ENCODE results near the gene TRAPPC3. TPM values are rescaled to one million over a fixed set of nuclear protein-coding genes. Genes with fewer than 3 reads are reported as not detected.

TRAPPC3 gene
- polyA plus RNA-seq, 1 donor (not counting 4 experiments of a cell fraction or from before 2014, with no cell fraction given) = 173 TPM

GRCh38 chr1:36174713-36175112 lies 25.4 kb upstream of the TRAPPC3 start:
- no peaks in the 10 kb centered on the region for H3K27me3 ChIP-seq (ENCODE audit: control insufficient read depth, extremely low read depth, insufficient read depth, low read length)
- H3K9me3 ChIP-seq (ENCODE audit: control insufficient read depth, low read depth, low read length) = no peaks in the 10 kb centered on the region
- FAIRE-seq (no peak), DNase-seq (ENCODE audit: low read depth, low spot score) (no peak)
- TF ChIP-seq EZH2 (IDR thresholded peaks at IDR 0.05; ENCODE audit: low read length) = no peak
- no peak for TF ChIP-seq CTCF (optimal IDR thresholded peaks at IDR 0.05 in 1 of 3, IDR thresholded peaks at IDR 0.05 in 1 of 3, conservative IDR thresholded peaks at IDR 0.05 in 1 of 3; ENCODE audit: extremely low read depth in 1 of 3, insufficient read depth in 2 of 3, low read length in 3 of 3)
- H3K4me1 ChIP-seq (ENCODE audit: control insufficient read depth, extremely low read depth, insufficient read depth, low read length) = peaks cover 58% of the 10 kb centered on the region
- peaks cover 59% of the 10 kb centered on the region for H3K79me2 ChIP-seq (ENCODE audit: control insufficient read depth, insufficient read depth, low read length)
- dilution Hi-C loops (cut with MboI; ENCODE audit: extremely low pct_ligation_motif_present, low sequenced_read_pairs) = no loop called here
- peak overlapping the region; percentile 12 for H3K9ac ChIP-seq (ENCODE audit: control insufficient read depth, extremely low read depth, insufficient read depth, low read length)
- peaks cover 50 to 61% of the 10 kb centered on the region in 2 experiments for H3K36me3 ChIP-seq (ENCODE audit: control insufficient read depth in 2 of 2, extremely low read depth in 1 of 2, insufficient read depth in 2 of 2, low read length in 2 of 2)
- peak overlapping the region; percentile 55 for H3K27ac ChIP-seq (ENCODE audit: control insufficient read depth, insufficient read depth, low read length)
- H3K4me3 ChIP-seq (ENCODE audit: control insufficient read depth in 2 of 3, extremely low read depth in 1 of 3, insufficient read depth in 2 of 3, low read depth in 1 of 3, low read length in 3 of 3) = no peak overlapping the region
- H2AFZ ChIP-seq (ENCODE audit: control insufficient read depth, low read length) = no peak overlapping the region
- H3K4me2 ChIP-seq (ENCODE audit: control insufficient read depth, extremely low read depth, insufficient read depth, low read depth, low read length) = no peak overlapping the region
- H3K9me1 ChIP-seq (ENCODE audit: control insufficient read depth, extremely low read depth, insufficient read depth, low read length) = no peaks in the 10 kb centered on the region
- peaks cover 8% of the 10 kb centered on the region for H4K20me1 ChIP-seq (ENCODE audit: control insufficient read depth, extremely low read depth, insufficient read depth, low read length)

- Histone ChIP-seq H3K9me3 (ENCODE audit: control insufficient read depth, low read depth, low read length) (no peaks in the 10 kb centered on the region), H3K36me3 (ENCODE audit: control insufficient read depth in 2 of 2, extremely low read depth in 1 of 2, insufficient read depth in 2 of 2, low read length in 2 of 2) (peaks cover 45 to 58% of the 10 kb centered on the region in 2 experiments), H3K4me2 (ENCODE audit: control insufficient read depth, extremely low read depth, insufficient read depth, low read depth, low read length) (peak overlapping the region; percentile 43), H3K9me1 (ENCODE audit: control insufficient read depth, extremely low read depth, insufficient read depth, low read length) (no peaks in the 10 kb centered on the region), H3K9ac (ENCODE audit: control insufficient read depth, extremely low read depth, insufficient read depth, low read length) (peak overlapping the region; percentile 43), H3K4me1 (ENCODE audit: control insufficient read depth, extremely low read depth, insufficient read depth, low read length) (peaks cover 57% of the 10 kb centered on the region), H3K4me3 (ENCODE audit: control insufficient read depth in 2 of 3, extremely low read depth in 1 of 3, insufficient read depth in 2 of 3, low read depth in 1 of 3, low read length in 3 of 3) (peak overlapping the region in 1 of 3 experiments; percentile 7), H3K79me2 (ENCODE audit: control insufficient read depth, insufficient read depth, low read length) (peaks cover 72% of the 10 kb centered on the region), H3K27ac (ENCODE audit: control insufficient read depth, insufficient read depth, low read length) (peak overlapping the region; percentile 86), H2AFZ (ENCODE audit: control insufficient read depth, low read length) (no peak overlapping the region), H3K27me3 (ENCODE audit: control insufficient read depth, extremely low read depth, insufficient read depth, low read length) (no peaks in the 10 kb centered on the region), H4K20me1 (ENCODE audit: control insufficient read depth, extremely low read depth, insufficient read depth, low read length) (peaks cover 8% of the 10 kb centered on the region)
- dilution Hi-C loops (cut with MboI; ENCODE audit: extremely low pct_ligation_motif_present, low sequenced_read_pairs) = no loop called here
- TF ChIP-seq EZH2 (IDR thresholded peaks at IDR 0.05; ENCODE audit: low read length) = no peak
- peak in 1 of 3 experiments; percentile 6 for TF ChIP-seq CTCF (optimal IDR thresholded peaks at IDR 0.05 in 1 of 3, IDR thresholded peaks at IDR 0.05 in 1 of 3, conservative IDR thresholded peaks at IDR 0.05 in 1 of 3; ENCODE audit: extremely low read depth in 1 of 3, insufficient read depth in 2 of 3, low read length in 3 of 3)
- DNase-seq (ENCODE audit: low read depth, low spot score) = no peak
- peak; percentile 100 for FAIRE-seq
Observed at GRCh38 chr1:36172983-36173382, 23.7 kb upstream of the TRAPPC3 start.

Measured in keratinocyte (primary cell).